ENCODE measurements around the gene CLCNKB.

DNA sequence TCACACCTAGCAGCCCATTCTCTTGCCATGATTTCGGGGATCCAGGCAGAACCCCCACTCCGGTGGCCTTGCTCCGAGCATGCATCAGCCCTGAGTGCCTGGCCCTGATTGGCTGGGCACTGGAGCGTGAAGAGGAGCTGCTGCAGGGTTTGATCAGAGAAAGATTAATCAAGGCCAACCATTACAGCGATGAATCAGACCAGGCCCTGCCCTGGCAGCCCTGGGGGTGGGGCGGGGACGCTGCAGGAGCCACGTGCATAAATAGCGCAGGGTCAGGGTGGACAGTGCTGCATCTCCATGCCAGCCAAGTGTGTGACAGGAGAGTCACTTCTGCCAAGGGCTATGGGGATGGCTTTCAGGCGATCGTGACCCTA lies 33.3 kb downstream of the CLCNKB start:
- TF ChIP-seq, protein P1, sequence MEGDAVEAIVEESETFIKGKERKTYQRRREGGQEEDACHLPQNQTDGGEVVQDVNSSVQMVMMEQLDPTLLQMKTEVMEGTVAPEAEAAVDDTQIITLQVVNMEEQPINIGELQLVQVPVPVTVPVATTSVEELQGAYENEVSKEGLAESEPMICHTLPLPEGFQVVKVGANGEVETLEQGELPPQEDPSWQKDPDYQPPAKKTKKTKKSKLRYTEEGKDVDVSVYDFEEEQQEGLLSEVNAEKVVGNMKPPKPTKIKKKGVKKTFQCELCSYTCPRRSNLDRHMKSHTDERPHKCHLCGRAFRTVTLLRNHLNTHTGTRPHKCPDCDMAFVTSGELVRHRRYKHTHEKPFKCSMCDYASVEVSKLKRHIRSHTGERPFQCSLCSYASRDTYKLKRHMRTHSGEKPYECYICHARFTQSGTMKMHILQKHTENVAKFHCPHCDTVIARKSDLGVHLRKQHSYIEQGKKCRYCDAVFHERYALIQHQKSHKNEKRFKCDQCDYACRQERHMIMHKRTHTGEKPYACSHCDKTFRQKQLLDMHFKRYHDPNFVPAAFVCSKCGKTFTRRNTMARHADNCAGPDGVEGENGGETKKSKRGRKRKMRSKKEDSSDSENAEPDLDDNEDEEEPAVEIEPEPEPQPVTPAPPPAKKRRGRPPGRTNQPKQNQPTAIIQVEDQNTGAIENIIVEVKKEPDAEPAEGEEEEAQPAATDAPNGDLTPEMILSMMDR (IDR thresholded peaks at IDR 0.05), result no peak
- TF ChIP-seq POLR2AphosphoS5 (IDR thresholded peaks at IDR 0.05) (no peak), POLR2A (IDR thresholded peaks at IDR 0.05) (no peak), EP300 (IDR thresholded peaks at IDR 0.05) (no peak)

Data from sigmoid colon (tissue), 4 donors.